BLaER1 treated with 17β-estradiol and CSF1 and Interleukin-3, amounts not matched to agents 10 nM and 100 nM (cell line): ENCODE data around the gene TPO.
"Not testable (repeated sequence)": the region's sequence is repeated elsewhere in the genome, so short reads cannot be mapped to it uniquely, and the experiment has no call there.

ENCODE experiments used
- H3K27ac ChIP-seq, 11 experiments: shearing (Covaris generic); formaldehyde crosslinking; 2 replicates each; pipeline ENCODE4 v1.8.1; 2022
- H3K27me3 ChIP-seq, 11 experiments: shearing (Covaris generic); formaldehyde crosslinking; 2 replicates each; pipeline ENCODE4 v1.8.1; 2022
- H3K36me3 ChIP-seq, 11 experiments: shearing (Covaris generic); formaldehyde crosslinking; 2 replicates each; pipeline ENCODE4 v1.8.1; 2022
- H3K4me1 ChIP-seq, 10 experiments: shearing (Covaris generic); formaldehyde crosslinking; 2 replicates each; pipeline ENCODE4 v1.8.1; 2022
- H3K4me2 ChIP-seq, 11 experiments: shearing (Covaris generic); formaldehyde crosslinking; 2 replicates each; pipeline ENCODE4 v1.8.1; 2022
- H3K4me3 ChIP-seq, 10 experiments: shearing (Covaris generic); formaldehyde crosslinking; 2 replicates each; pipeline ENCODE4 v1.8.1; 2022
- H3K9ac ChIP-seq, 11 experiments: shearing (Covaris generic); formaldehyde crosslinking; 2 replicates each; pipeline ENCODE4 v1.8.1; 2022
- H3K9me3 ChIP-seq, 11 experiments: shearing (Covaris generic); formaldehyde crosslinking; replicated peaks in 1 of 11; 2 replicates each; pipeline ENCODE4 v1.8.1; 2022
- H4K20me1 ChIP-seq, 11 experiments: shearing (Covaris generic); formaldehyde crosslinking; 2 replicates each; pipeline ENCODE4 v1.8.1; 2022
- Cebpa-rat ChIP-seq, 11 experiments: shearing (Covaris generic); IDR thresholded peaks; 2 replicates each; pipeline ENCODE4 v1.8.1; 2022

TPO gene

GRCh38 chr2:1375794-1376193, 37.5 kb upstream of the TPO start:
- Histone ChIP-seq H3K27me3 (peaks cover 0 to 15% (median 0%) of the 10 kb centered on the region in 11 experiments; a peak in 3 of 22 replicates), H4K20me1 (no peaks in the 10 kb centered on the region), H3K36me3 (no peaks in the 10 kb centered on the region), H3K4me3 (no peak overlapping the region), H3K9me3 (peaks cover 21 to 50% (median 42%) of the 10 kb centered on the region in 11 experiments), H3K4me1 (peaks cover 0 to 56% (median 26%) of the 10 kb centered on the region in 10 experiments; a peak in 13 of 20 replicates), H3K4me2 (peak overlapping the region in 5 of 11 experiments; percentile 10 to 43 (median 40); a peak in 9 of 22 replicates), H3K27ac (no peak overlapping the region), H3K9ac (no peak overlapping the region)
- no peak for TF ChIP-seq Cebpa-rat (IDR thresholded peaks at IDR 0.05)

GRCh38 chr2:1377473-1377872, 35.8 kb upstream of the TPO start:
- Histone ChIP-seq H3K27me3 (peaks cover 0 to 5% (median 0%) of the 10 kb centered on the region in 11 experiments; a peak in 2 of 22 replicates), H3K9me3 (peaks cover 21 to 55% (median 42%) of the 10 kb centered on the region in 11 experiments), H3K4me3 (no peak overlapping the region), H3K4me1 (peaks cover 0 to 46% (median 17%) of the 10 kb centered on the region in 10 experiments; a peak in 12 of 20 replicates), H3K4me2 (peak overlapping the region in 3 of 11 experiments; percentile 13 to 40 (median 19); a peak in 3 of 22 replicates), H3K27ac (no peak overlapping the region), H4K20me1 (no peaks in the 10 kb centered on the region), H3K9ac (no peak overlapping the region), H3K36me3 (no peaks in the 10 kb centered on the region)
- TF ChIP-seq Cebpa-rat (IDR thresholded peaks at IDR 0.05), result no peak

- peaks cover 0 to 5% (median 0%) of the 10 kb centered on the region in 11 experiments; a peak in 2 of 22 replicates for H3K27me3 ChIP-seq
- H3K4me2 ChIP-seq, result no peak overlapping the region
- no peak overlapping the region for H3K27ac ChIP-seq
- no peaks in the 10 kb centered on the region for H3K36me3 ChIP-seq
- H3K9me3 ChIP-seq, result peaks cover 21 to 55% (median 47%) of the 10 kb centered on the region in 11 experiments
- H3K9ac ChIP-seq, result no peak overlapping the region
- H3K4me1 ChIP-seq, result peaks cover 0 to 36% (median 14%) of the 10 kb centered on the region in 10 experiments; a peak in 11 of 20 replicates
- TF ChIP-seq Cebpa-rat (IDR thresholded peaks at IDR 0.05), result no peak
- H3K4me3 ChIP-seq, result no peak overlapping the region
- no peaks in the 10 kb centered on the region for H4K20me1 ChIP-seq
These were observed 34.7 kb upstream of the TPO start for GRCh38 chr2:1378456-1379150.

GRCh38 chr2:1381644-1382043, 31.6 kb upstream of the TPO start:
- peaks cover 5 to 32% (median 23%) of the 10 kb centered on the region in 11 experiments; a peak in 18 of 22 replicates for H3K9me3 ChIP-seq
- peak overlapping the region in 3 of 11 experiments; percentile 3 to 9 (median 5); a peak in 2 of 22 replicates for H3K4me2 ChIP-seq
- no peak overlapping the region for H3K27ac ChIP-seq
- H3K4me1 ChIP-seq, result peaks cover 0 to 17% (median 4%) of the 10 kb centered on the region in 10 experiments; a peak in 7 of 20 replicates
- no peak overlapping the region for H3K4me3 ChIP-seq
- H3K36me3 ChIP-seq, result no peaks in the 10 kb centered on the region
- no peak for TF ChIP-seq Cebpa-rat (IDR thresholded peaks at IDR 0.05)
- no peaks in the 10 kb centered on the region for H4K20me1 ChIP-seq
- H3K9ac ChIP-seq, result no peak overlapping the region
- H3K27me3 ChIP-seq, result no peaks in the 10 kb centered on the region

- H3K4me2 ChIP-seq, result peak overlapping the region in 8 of 11 experiments; percentile 8 to 30 (median 18); a peak in 9 of 22 replicates
- not testable (repeated sequence) for H4K20me1 ChIP-seq, H3K36me3 ChIP-seq, H3K4me3 ChIP-seq, H3K27ac ChIP-seq, H3K9ac ChIP-seq
- H3K9me3 ChIP-seq, result peaks cover 0 to 19% (median 9%) of the 10 kb centered on the region in 11 experiments; a peak in 10 of 22 replicates
- H3K27me3 ChIP-seq, result peaks cover 0 to 15% (median 0%) of the 10 kb centered on the region in 11 experiments; a peak in 3 of 22 replicates
- peaks cover 0 to 11% (median 6%) of the 10 kb centered on the region in 10 experiments; a peak in 9 of 20 replicates for H3K4me1 ChIP-seq
These were observed 25.1 kb upstream of the TPO start for GRCh38 chr2:1387954-1388725.

- not testable (repeated sequence) for H3K4me3 ChIP-seq, H3K36me3 ChIP-seq, H3K4me2 ChIP-seq, H3K27ac ChIP-seq, H4K20me1 ChIP-seq, H3K9ac ChIP-seq
- peaks cover 0 to 25% (median 0%) of the 10 kb centered on the region in 11 experiments; a peak in 4 of 22 replicates for H3K27me3 ChIP-seq
- H3K4me1 ChIP-seq, result peaks cover 0 to 22% (median 14%) of the 10 kb centered on the region in 10 experiments; a peak in 10 of 20 replicates
- peaks cover 0 to 24% (median 14%) of the 10 kb centered on the region in 11 experiments; a peak in 19 of 22 replicates for H3K9me3 ChIP-seq
These were observed 23.1 kb upstream of the TPO start for GRCh38 chr2:1390118-1390517.

- peaks cover 0 to 48% (median 0%) of the 10 kb centered on the region in 11 experiments; a peak in 10 of 22 replicates for H3K27me3 ChIP-seq
- no peak overlapping the region for H3K4me2 ChIP-seq
- H3K9me3 ChIP-seq, result peaks cover 14 to 38% (median 25%) of the 10 kb centered on the region in 11 experiments; a peak in 21 of 22 replicates
- TF ChIP-seq Cebpa-rat (IDR thresholded peaks at IDR 0.05), result no peak
- peaks cover 15 to 41% (median 32%) of the 10 kb centered on the region in 10 experiments for H3K4me1 ChIP-seq
- H4K20me1 ChIP-seq, result peaks cover 0 to 18% (median 0%) of the 10 kb centered on the region in 11 experiments; a peak in 6 of 22 replicates
- H3K4me3 ChIP-seq, result no peak overlapping the region
- H3K36me3 ChIP-seq, result no peaks in the 10 kb centered on the region
- no peak overlapping the region for H3K27ac ChIP-seq
- H3K9ac ChIP-seq, result no peak overlapping the region
These were observed 19.9 kb upstream of the TPO start for GRCh38 chr2:1393321-1393720.

- Histone ChIP-seq H3K27ac (no peak overlapping the region), H3K36me3 (no peaks in the 10 kb centered on the region), H3K9ac (no peak overlapping the region), H3K4me2 (peak overlapping the region in 6 of 11 experiments; percentile 17 to 50 (median 36); a peak in 10 of 22 replicates), H3K4me1 (peaks cover 30 to 54% (median 45%) of the 10 kb centered on the region in 10 experiments), H3K4me3 (no peak overlapping the region), H3K27me3 (peaks cover 0 to 59% (median 0%) of the 10 kb centered on the region in 11 experiments; a peak in 11 of 22 replicates), H4K20me1 (peaks cover 0 to 34% (median 4%) of the 10 kb centered on the region in 11 experiments; a peak in 9 of 22 replicates), H3K9me3 (peaks cover 14 to 37% (median 25%) of the 10 kb centered on the region in 11 experiments; a peak in 21 of 22 replicates)
- TF ChIP-seq Cebpa-rat (IDR thresholded peaks at IDR 0.05), result no peak
These were observed 18.4 kb upstream of the TPO start for GRCh38 chr2:1394709-1395408.
